NB4 (cell line): Measurements from ENCODE around the gene S100A3.
"Not testable (repeated sequence)": the region's sequence is repeated elsewhere in the genome, so short reads cannot be mapped to it uniquely, and the experiment has no call there.

Source experiments
- DNase-seq: peaks from one replicate; pipeline ENCODE4 v3.0.0; 2010; ENCODE audit warnings: low read depth
- H3K4me3 ChIP-seq: one replicate; pipeline ENCODE4 v1.5.1; 2011; ENCODE audit warnings: mild to moderate bottlenecking, low read depth, low read length, moderate library complexity
- MAX ChIP-seq: IDR thresholded peaks from 2 replicates; pipeline ENCODE4 v1.6.1; 2011; ENCODE audit warnings: low read depth, low read length
- MYC ChIP-seq: IDR thresholded peaks from 2 replicates; pipeline ENCODE4 v1.6.1; 2011; ENCODE audit warnings: low read depth, low read length
- POLR2A ChIP-seq: IDR thresholded peaks from 2 replicates; pipeline ENCODE4 v1.6.1; 2011; ENCODE audit warnings: mild to moderate bottlenecking; ENCODE audit not compliant: insufficient read length; ENCODE audit errors: extremely low read depth
- TF ChIP-seq, protein P1 (sequence below): IDR thresholded peaks from one replicate; pipeline ENCODE4 v1.5.1; 2012; ENCODE audit warnings: low read depth, low read length

S100A3 gene

DNA sequence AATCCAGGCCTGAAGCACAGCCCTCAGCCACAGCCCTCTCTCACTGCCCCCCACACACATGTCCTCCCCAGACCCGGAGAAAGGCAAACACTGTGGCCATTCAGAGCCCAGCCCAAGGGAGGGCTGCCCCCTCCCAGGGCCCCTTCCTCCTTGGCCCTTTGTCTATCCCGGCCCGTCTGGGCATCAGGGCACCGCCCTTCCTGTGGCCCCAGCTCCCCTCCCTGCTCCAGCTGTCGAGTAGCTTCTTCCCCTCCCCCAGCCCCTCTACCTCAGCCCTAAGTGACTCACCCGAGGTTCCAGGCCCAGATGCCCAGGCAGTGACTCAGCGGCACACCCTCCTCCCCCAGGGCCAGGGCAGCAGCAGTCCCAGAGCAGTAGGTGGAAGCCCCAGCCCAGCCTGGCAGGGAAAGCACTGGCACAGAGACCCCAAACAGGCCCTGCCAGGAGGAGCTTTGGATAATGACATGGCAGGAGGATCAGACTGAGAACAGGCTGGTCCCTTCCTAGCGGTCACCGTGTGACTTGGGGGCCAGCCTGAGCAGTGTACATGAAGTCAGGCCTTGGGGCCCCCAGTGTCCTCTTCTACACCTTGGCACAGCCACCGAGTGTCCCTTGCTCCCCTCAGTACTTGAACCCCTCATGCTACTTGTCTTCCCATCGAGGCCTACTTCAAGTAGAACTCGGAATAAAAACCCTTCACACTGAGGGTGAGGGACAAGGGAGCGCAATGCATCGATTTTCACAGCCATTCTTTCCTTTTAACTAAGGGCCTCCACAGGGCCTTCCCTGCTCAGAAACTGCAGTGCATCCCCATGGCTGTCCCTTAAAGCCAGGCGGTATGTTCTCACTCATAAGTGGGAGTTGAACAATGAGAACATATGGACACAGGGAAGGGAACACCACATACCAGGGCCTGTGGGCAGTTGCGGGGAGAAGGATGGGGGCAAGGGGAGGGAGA, 17.6 kb upstream of the S100A3 start:
- no peak overlapping the region for H3K4me3 ChIP-seq
- TF ChIP-seq, protein P1, sequence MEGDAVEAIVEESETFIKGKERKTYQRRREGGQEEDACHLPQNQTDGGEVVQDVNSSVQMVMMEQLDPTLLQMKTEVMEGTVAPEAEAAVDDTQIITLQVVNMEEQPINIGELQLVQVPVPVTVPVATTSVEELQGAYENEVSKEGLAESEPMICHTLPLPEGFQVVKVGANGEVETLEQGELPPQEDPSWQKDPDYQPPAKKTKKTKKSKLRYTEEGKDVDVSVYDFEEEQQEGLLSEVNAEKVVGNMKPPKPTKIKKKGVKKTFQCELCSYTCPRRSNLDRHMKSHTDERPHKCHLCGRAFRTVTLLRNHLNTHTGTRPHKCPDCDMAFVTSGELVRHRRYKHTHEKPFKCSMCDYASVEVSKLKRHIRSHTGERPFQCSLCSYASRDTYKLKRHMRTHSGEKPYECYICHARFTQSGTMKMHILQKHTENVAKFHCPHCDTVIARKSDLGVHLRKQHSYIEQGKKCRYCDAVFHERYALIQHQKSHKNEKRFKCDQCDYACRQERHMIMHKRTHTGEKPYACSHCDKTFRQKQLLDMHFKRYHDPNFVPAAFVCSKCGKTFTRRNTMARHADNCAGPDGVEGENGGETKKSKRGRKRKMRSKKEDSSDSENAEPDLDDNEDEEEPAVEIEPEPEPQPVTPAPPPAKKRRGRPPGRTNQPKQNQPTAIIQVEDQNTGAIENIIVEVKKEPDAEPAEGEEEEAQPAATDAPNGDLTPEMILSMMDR: no peak
- TF ChIP-seq MAX: no peak
- no peak for TF ChIP-seq MYC
- no peak for TF ChIP-seq POLR2A
- peak; percentile 97 for DNase-seq

DNA sequence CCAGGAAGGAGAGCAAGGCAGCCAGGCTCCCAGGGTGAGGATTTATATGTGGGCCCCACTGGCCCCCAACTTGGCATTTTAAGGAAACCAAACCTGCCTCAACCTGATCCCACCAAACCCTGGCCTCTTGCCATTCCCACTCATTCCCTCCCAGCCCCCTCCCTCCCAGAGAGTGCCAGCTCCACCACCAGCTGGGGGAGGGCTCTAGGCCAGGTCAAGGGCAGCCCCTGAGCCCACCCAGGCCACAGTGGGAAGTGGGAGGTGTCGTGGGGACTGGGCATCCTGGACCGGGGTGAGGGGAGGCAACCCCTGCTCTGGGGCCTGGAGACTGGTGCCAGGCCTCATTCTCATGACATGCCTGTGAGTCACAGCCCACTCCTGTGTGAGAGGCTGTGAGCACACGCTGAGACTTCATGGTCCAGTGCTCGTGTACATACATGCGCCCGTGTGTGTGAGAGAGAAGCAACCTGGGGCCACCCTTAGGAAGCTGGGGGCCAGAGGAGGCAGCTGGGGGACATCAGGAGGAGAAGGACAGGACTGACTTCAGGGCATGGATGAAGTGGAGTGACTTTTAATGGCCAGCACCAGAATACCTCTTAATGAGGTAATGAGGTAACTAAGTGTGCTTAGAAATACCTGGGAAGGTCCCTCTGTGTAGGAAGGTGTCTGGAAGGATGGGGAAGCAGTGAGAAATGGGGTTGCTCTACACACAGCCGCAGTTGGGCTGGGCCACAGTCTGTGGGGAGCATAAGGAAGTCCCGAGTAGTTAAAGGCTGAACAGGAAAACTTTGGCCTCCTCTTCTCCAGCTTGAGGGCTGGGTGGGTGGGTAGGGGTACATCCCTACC, 16.7 kb upstream of the S100A3 start, which contains the start of gene S100A2:
S100A2 (minus strand) TSS at position 316 of the 846 bp plus-strand sequence. CDS start 1,967 bp downstream, outside the sequence.
- TF ChIP-seq MAX (no peak), MYC (no peak), POLR2A (no peak)
- TF ChIP-seq, protein P1: no peak
- H3K4me3 ChIP-seq: no peak within 1 kb of the TSS
- DNase-seq: peak; percentile 59

GRCh38 chr1:153563991-153564390, 14.9 kb upstream of the S100A3 start:
- H3K4me3 ChIP-seq: no peak overlapping the region
- no peak for DNase-seq
- no peak for TF ChIP-seq MAX
- TF ChIP-seq MYC: no peak
- no peak for TF ChIP-seq POLR2A
- TF ChIP-seq, protein P1: no peak

DNA sequence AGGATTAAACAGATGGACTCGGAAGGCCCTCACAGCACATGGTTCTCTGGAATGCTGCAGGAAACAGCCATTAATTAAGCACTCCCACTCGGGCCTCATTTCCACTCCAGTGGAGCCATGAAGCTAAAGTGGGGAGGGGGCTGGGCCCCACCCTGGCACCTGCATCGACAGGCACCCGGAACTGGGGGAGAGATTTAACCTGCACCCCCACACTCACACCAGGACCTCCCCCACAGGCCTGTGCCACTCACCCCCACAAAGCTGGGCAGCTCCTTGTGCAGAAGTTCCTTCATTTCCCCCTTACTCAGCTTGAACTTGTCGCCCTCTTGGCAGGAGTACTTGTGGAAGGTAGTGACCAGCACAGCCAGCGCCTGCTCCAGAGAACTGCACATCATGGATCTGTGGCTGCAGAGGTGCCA, 14.4 kb upstream of the S100A3 start:
- DNase-seq: no peak
- TF ChIP-seq POLR2A: no peak
- TF ChIP-seq, protein P1: no peak
- no peak for TF ChIP-seq MAX
- no peak for TF ChIP-seq MYC
- H3K4me3 ChIP-seq: no peak overlapping the region

GRCh38 chr1:153562021-153562420, 13.0 kb upstream of the S100A3 start:
- not testable (repeated sequence) for DNase-seq, H3K4me3 ChIP-seq
